B cell (primary cell): ENCODE results near the gene DOCK4. TPM values are rescaled to one million over a fixed set of nuclear protein-coding genes. Genes with fewer than 3 reads are reported as not detected.

Experiments used
- ATAC-seq: fragments of 200-7000 bp; cut with Tn5 transposase; one replicate; pipeline ENCODE4 v1.10.0; 2021; ENCODE audit warnings: low read depth, mild to moderate bottlenecking, moderate number of reproducible peaks, moderate library complexity
- CTCF ChIA-PET: fragments of 350-600 bp; sonication (Branson Sonifier 250); formaldehyde crosslinking; loops from one replicate; lab custom pipeline; 2021; ENCODE audit warnings: antibody characterized with exemption, inconsistent platforms; lab: Charles Lee
- POLR2A ChIA-PET: fragments of 350-600 bp; sonication (Branson Sonifier 250); formaldehyde crosslinking; loops from one replicate; lab custom pipeline; 2021; ENCODE audit warnings: antibody characterized with exemption; lab: Charles Lee
- DNase-seq: peaks from one replicate; pipeline ENCODE4 v3.0.0; 2013
- H2AFZ ChIP-seq: 2 replicates; pipeline ENCODE4 v1.6.1; 2012; ENCODE audit warnings: mild to moderate bottlenecking, low read depth, low read length; ENCODE audit not compliant: insufficient read depth, poor library complexity, severe bottlenecking
- H3K27ac ChIP-seq, 2 donors: 1 replicate in 1 of 2; 2 replicates in 1 of 2; pipeline ENCODE4 v1.5.1; 2012 to 2013; ENCODE audit warnings: low read length in 2 of 2, mild to moderate bottlenecking in 2 of 2, moderate library complexity in 1 of 2
- H3K27me3 ChIP-seq, 4 experiments: fragments of 200-600 bp in 1 of 4; sonication (generic) in 1 of 4; replicated peaks in 1 of 4; 1 replicate in 2 of 4; 2 replicates in 2 of 4; pipeline versions ENCODE4 v1.6.1 to v1.7.0; 2013 to 2016; ENCODE audit warnings: low read length in 3 of 4, mild to moderate bottlenecking in 2 of 4, mixed read lengths in 1 of 4, moderate library complexity in 1 of 4; ENCODE audit not compliant: insufficient read depth in 4 of 4, control insufficient read depth in 3 of 4; ENCODE audit errors: control extremely low read depth in 1 of 4
- H3K36me3 ChIP-seq, 2 experiments: replicated peaks in 1 of 2; 1 replicate in 1 of 2; 2 replicates in 1 of 2; pipeline versions ENCODE4 v1.6.1 to v1.7.1; 2013; ENCODE audit warnings: low read length in 1 of 2; ENCODE audit not compliant: insufficient read depth in 2 of 2, control insufficient read depth in 1 of 2; ENCODE audit errors: control extremely low read depth in 1 of 2, extremely low read depth in 1 of 2
- H3K4me1 ChIP-seq, 2 donors: fragments of 200-600 bp in 1 of 2; sonication (generic) in 1 of 2; 1 replicate in 1 of 2; 2 replicates in 1 of 2; pipeline versions ENCODE4 v1.5.1 to v1.6.1; 2013 to 2017; ENCODE audit warnings: low read length in 2 of 2; ENCODE audit not compliant: control insufficient read depth in 2 of 2, insufficient read depth in 2 of 2
- H3K4me2 ChIP-seq: replicated peaks from 2 replicates; pipeline ENCODE3; 2012; ENCODE audit warnings: mild to moderate bottlenecking, low read depth, low read length; ENCODE audit not compliant: poor library complexity, severe bottlenecking
- H3K4me3 ChIP-seq, 5 experiments: fragments of 200-600 bp in 1 of 5; sonication (generic) in 1 of 5; 1 replicate in 3 of 5; 2 replicates in 2 of 5; pipeline versions ENCODE4 v1.5.1 to v1.7.0; 2011 to 2016; ENCODE audit warnings: low read length in 4 of 5, mild to moderate bottlenecking in 4 of 5, low read depth in 2 of 5, control low read depth in 1 of 5, moderate library complexity in 1 of 5; ENCODE audit not compliant: insufficient read depth in 1 of 5; ENCODE audit errors: control extremely low read depth in 1 of 5, extremely low read depth in 1 of 5
- H3K79me2 ChIP-seq: fragments of 200-600 bp; sonication (generic); one replicate; pipeline ENCODE4 v1.6.0; 2016; ENCODE audit warnings: low read length; ENCODE audit not compliant: control insufficient read depth, insufficient read depth
- H3K9ac ChIP-seq: fragments of 200-600 bp; sonication (generic); 2 replicates; pipeline ENCODE4 v1.6.1; 2017; ENCODE audit warnings: mild to moderate bottlenecking, low read length, moderate library complexity
- H3K9me3 ChIP-seq, 3 donors: one replicate each; pipeline versions ENCODE4 v1.6.1 to v1.7.1; 2013; ENCODE audit warnings: low read length in 2 of 3; ENCODE audit not compliant: control insufficient read depth in 2 of 3, insufficient read depth in 1 of 3; ENCODE audit errors: control extremely low read depth in 1 of 3
- H4K20me1 ChIP-seq: 2 replicates; pipeline ENCODE4 v1.6.0; 2012; ENCODE audit warnings: mild to moderate bottlenecking, low read length; ENCODE audit not compliant: insufficient read depth, control insufficient read depth, poor library complexity, severe bottlenecking
- H3K27ac Mint-ChIP-seq: one replicate; pipeline ENCODE4 v1.8.0; 2021; ENCODE audit warnings: mixed read lengths
- H3K27me3 Mint-ChIP-seq: one replicate; pipeline ENCODE4 v1.8.0; 2021; ENCODE audit warnings: mixed read lengths
- H3K4me1 Mint-ChIP-seq: one replicate; pipeline ENCODE4 v1.8.0; 2021; ENCODE audit warnings: mixed read lengths
- H3K4me3 Mint-ChIP-seq: one replicate; pipeline ENCODE4 v1.8.0; 2021; ENCODE audit warnings: mixed read lengths
- H3K9me3 Mint-ChIP-seq: one replicate; pipeline ENCODE4 v1.8.0; 2022; ENCODE audit warnings: mixed read lengths; ENCODE audit not compliant: insufficient read depth
- CTCF ChIP-seq: fragments of 200-600 bp; IDR thresholded peaks from one replicate; pipeline ENCODE4 v1.8.0; 2022; ENCODE audit warnings: antibody characterized with exemption, mild to moderate bottlenecking
- EZH2 ChIP-seq: IDR thresholded peaks from 2 replicates; pipeline ENCODE4 v1.6.1; 2012; ENCODE audit warnings: borderline replicate concordance, low read depth, mild to moderate bottlenecking, moderate library complexity, low read length; ENCODE audit not compliant: insufficient read depth, poor library complexity, severe bottlenecking
- WGBS: methylation state at CpG from one replicate; pipeline ENCODE4 v1.1.5; 2013; ENCODE audit warnings: missing lambda C conversion rate; ENCODE audit not compliant: insufficient coverage; 5-methylcytosine and 5-hydroxymethylcytosine counted together
- intact Hi-C: fragments of 100-400 bp; cut with micrococcal nuclease; formaldehyde crosslinking; loops from one replicate; pipeline ENCODE4 v1.10.0; 2022
- polyA plus RNA-seq: library from polyadenylated mRNA; depleted of rRNA; stranded (reverse); fragments of >200 nt; gene quantifications from 2 replicates; pipeline ENCODE4 v1.2.3, GENCODE V29; 2012
- total RNA-seq, 2 donors: library from RNA; stranded (reverse); fragments of 120-200 nt in 1 of 2; gene quantifications; 1 replicate in 1 of 2; 2 replicates in 1 of 2; pipeline versions ENCODE4 v1.2.3 to v1.2.4, GENCODE V29; 2013 to 2022

DOCK4 gene
- total and polyA plus RNA-seq, 2 donors (not counting 1 experiment from before 2014, with no cell fraction given), result 0.03 to 4.1 TPM

- H3K27ac Mint-ChIP-seq, result no peak overlapping the region
- no peaks in the 10 kb centered on the region for H3K9me3 Mint-ChIP-seq
- DNase-seq (no peak), ATAC-seq (no peak)
- H4K20me1 ChIP-seq, result no peaks in the 10 kb centered on the region
- H3K4me3 ChIP-seq, result no peak overlapping the region
- intact Hi-C loops, result no loop called here
- no peak overlapping the region for H3K27ac ChIP-seq
- TF ChIP-seq EZH2 (no peak), CTCF (no peak)
- H3K27me3 Mint-ChIP-seq, result no peaks in the 10 kb centered on the region
- no peaks in the 10 kb centered on the region for H3K27me3 ChIP-seq
- H3K9me3 ChIP-seq, result no peaks in the 10 kb centered on the region
- 90% methylated on average over 5 of the region's 5 CpGs for WGBS
- no peaks in the 10 kb centered on the region for H3K79me2 ChIP-seq
- no peak overlapping the region for H2AFZ ChIP-seq
- no peak overlapping the region for H3K4me3 Mint-ChIP-seq
- H3K9ac ChIP-seq, result no peak overlapping the region
- no peaks in the 10 kb centered on the region for H3K36me3 ChIP-seq
- POLR2A ChIA-PET, result no interaction called here
- CTCF ChIA-PET, result no interaction called here
- no peak overlapping the region for H3K4me2 ChIP-seq
- H3K4me1 Mint-ChIP-seq, result no peaks in the 10 kb centered on the region
- no peaks in the 10 kb centered on the region for H3K4me1 ChIP-seq
Observed at GRCh38 chr7:111954056-111954455, 252.1 kb downstream of the DOCK4 start.

- CTCF ChIA-PET, result interaction anchor here (0.6 kb wide), 1 partner anchor 17 kb away, joined by 3 read pairs; no protein-coding TSS in a partner anchor
Observed at GRCh38 chr7:111953611-111954010, 252.6 kb downstream of the DOCK4 start.

More at GRCh38 chr7:111953611-111954010, 252.6 kb downstream of the DOCK4 start:
- DNase-seq (no peak), ATAC-seq (no peak)
- Histone ChIP-seq H3K27ac (no peak overlapping the region), H3K4me2 (no peak overlapping the region), H4K20me1 (no peaks in the 10 kb centered on the region), H3K36me3 (no peaks in the 10 kb centered on the region), H2AFZ (no peak overlapping the region), H3K4me1 (no peaks in the 10 kb centered on the region), H3K27me3 (no peaks in the 10 kb centered on the region), H3K79me2 (no peaks in the 10 kb centered on the region), H3K9me3 (no peaks in the 10 kb centered on the region), H3K9ac (no peak overlapping the region), H3K4me3 (no peak overlapping the region)
- Mint-ChIP-seq H3K9me3 (no peaks in the 10 kb centered on the region), H3K4me3 (no peak overlapping the region), H3K27ac (no peak overlapping the region), H3K4me1 (no peaks in the 10 kb centered on the region), H3K27me3 (no peaks in the 10 kb centered on the region)
- TF ChIP-seq EZH2 (no peak), CTCF (no peak)
- POLR2A ChIA-PET, result no interaction called here
- intact Hi-C loops, result loop anchor here (2.0 kb wide), 1 partner anchor 461 kb away; no protein-coding TSS in a partner anchor
- 0% methylated on average over 1 of the region's 1 CpG for WGBS
